Right lobe of liver (tissue), 6 donors: ENCODE data around the gene RERE. TPM values are rescaled to one million over a fixed set of nuclear protein-coding genes. Genes with fewer than 3 reads are reported as not detected.

ENCODE experiments used
- ATAC-seq, 4 donors: fragments of 200-7000 bp; cut with Tn5 transposase; one replicate each; pipeline ENCODE4 v1.9.1; 2020; ENCODE audit warnings: mild to moderate bottlenecking in 4 of 4, moderate library complexity in 4 of 4
- DNase-seq, 3 donors: peaks; one replicate each; pipeline ENCODE4 v3.0.0-alpha.2; 2020
- H3K27ac ChIP-seq, 3 donors: fragments of 200-600 bp; one replicate each; pipeline ENCODE4 v1.8.0; 2022
- H3K27me3 ChIP-seq, 2 donors: fragments of 200-600 bp; one replicate each; pipeline ENCODE4 v1.8.0; 2022
- H3K36me3 ChIP-seq, 4 donors: fragments of 200-600 bp; sonication (generic) in 1 of 4; one replicate each; pipeline versions ENCODE4 v1.5.1 to v1.8.0; 2017 to 2022; ENCODE audit warnings: control low read depth in 1 of 4
- H3K4me1 ChIP-seq, 4 donors: fragments of 200-600 bp; sonication (generic) in 1 of 4; one replicate each; pipeline versions ENCODE4 v1.5.1 to v1.8.0; 2017 to 2022; ENCODE audit warnings: control low read depth in 1 of 4
- H3K4me3 ChIP-seq, 3 donors: fragments of 200-600 bp; one replicate each; pipeline ENCODE4 v1.8.0; 2022
- H3K9me3 ChIP-seq, 4 donors: fragments of 200-600 bp; sonication (generic) in 1 of 4; one replicate each; pipeline versions ENCODE4 v1.5.1 to v1.8.0; 2017 to 2022; ENCODE audit warnings: control low read depth in 1 of 4
- POLR2A ChIP-seq: fragments of 450-650 bp; IDR thresholded peaks from one replicate; pipeline ENCODE4 v1.6.1; 2017; ENCODE audit warnings: antibody characterized with exemption, mild to moderate bottlenecking
- WGBS: methylation state at CpG from one replicate; pipeline ENCODE4 v1.1.6; 2018; ENCODE audit warnings: low coverage, low lambda C conversion rate; ENCODE audit not compliant: insufficient coverage; ENCODE audit errors: missing lambda C conversion rate; 5-methylcytosine and 5-hydroxymethylcytosine counted together
- intact Hi-C, 2 donors: fragments of 100-400 bp; cut with DNase I; formaldehyde crosslinking; loops; one replicate each; pipeline versions ENCODE4 v1.11.2 to v1.14.1; 2022
- total RNA-seq, 6 experiments: library from RNA; depleted of rRNA in 2 of 6; stranded (reverse); fragments of >200 nt in 2 of 6; fragmentation: NEBNext Ultra II Directional in 3 of 6; extraction: Animal tissue kit (Norgen Biotek cat#: 25700) in 3 of 6; gene quantifications; one replicate each; pipeline versions ENCODE4 v1.1.0 to v1.2.4, GENCODE V29; 2016 to 2023
- TF ChIP-seq, protein P1 (sequence below), 4 donors: fragments of 200-600 bp in 3 of 4; fragments of 450-650 bp in 1 of 4; IDR thresholded peaks; one replicate each; pipeline versions ENCODE4 v1.5.1 to v1.8.0; 2016 to 2022; ENCODE audit warnings: antibody characterized with exemption in 4 of 4, mild to moderate bottlenecking in 2 of 4
- donor health status: DM: no; HTN: yes; CAD: no.
- donor health status: DM: no; HTN: no; CAD: no.
- donor health status: DM: no; HTN: no; CAD: no.
- donor health status: DM: no; HTN: yes; CAD: no.
- donor health status: DM: no; HTN: yes; CAD: no.

Gene RERE
- total RNA-seq, 6 experiments from 2014 or later = 17.5 to 38.4 (median 25.0) TPM

DNA sequence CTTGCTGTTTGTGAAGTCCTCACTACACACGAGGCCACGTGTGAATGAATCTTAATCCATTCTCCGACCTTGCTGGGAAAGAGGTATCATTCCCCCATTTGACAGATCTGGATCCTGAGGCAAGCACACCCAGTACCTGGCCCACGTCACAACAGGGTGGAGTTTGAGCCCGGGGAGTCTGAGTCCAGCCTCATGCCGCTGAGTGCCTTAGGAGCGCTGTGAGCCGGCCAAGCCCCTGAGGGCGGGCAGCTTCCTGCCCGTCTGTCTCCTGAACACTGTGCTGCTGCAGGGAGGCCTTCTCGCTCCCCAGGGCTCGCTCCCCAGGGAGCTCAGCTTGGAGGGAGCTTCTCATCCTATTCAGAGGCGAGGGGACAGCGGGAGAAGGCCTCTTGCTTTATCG, 469.8 kb downstream of the RERE start:
- Histone ChIP-seq H3K4me3 (no peak overlapping the region), H3K27ac (no peak overlapping the region), H3K27me3 (no peaks in the 10 kb centered on the region), H3K9me3 (no peaks in the 10 kb centered on the region), H3K4me1 (no peaks in the 10 kb centered on the region), H3K36me3 (no peaks in the 10 kb centered on the region)
- 70% methylated on average over 6 of the region's 15 CpGs for WGBS
- ATAC-seq = no peak
- DNase-seq = no peak
- TF ChIP-seq POLR2A = no peak
- TF ChIP-seq, protein P1, sequence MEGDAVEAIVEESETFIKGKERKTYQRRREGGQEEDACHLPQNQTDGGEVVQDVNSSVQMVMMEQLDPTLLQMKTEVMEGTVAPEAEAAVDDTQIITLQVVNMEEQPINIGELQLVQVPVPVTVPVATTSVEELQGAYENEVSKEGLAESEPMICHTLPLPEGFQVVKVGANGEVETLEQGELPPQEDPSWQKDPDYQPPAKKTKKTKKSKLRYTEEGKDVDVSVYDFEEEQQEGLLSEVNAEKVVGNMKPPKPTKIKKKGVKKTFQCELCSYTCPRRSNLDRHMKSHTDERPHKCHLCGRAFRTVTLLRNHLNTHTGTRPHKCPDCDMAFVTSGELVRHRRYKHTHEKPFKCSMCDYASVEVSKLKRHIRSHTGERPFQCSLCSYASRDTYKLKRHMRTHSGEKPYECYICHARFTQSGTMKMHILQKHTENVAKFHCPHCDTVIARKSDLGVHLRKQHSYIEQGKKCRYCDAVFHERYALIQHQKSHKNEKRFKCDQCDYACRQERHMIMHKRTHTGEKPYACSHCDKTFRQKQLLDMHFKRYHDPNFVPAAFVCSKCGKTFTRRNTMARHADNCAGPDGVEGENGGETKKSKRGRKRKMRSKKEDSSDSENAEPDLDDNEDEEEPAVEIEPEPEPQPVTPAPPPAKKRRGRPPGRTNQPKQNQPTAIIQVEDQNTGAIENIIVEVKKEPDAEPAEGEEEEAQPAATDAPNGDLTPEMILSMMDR (IDR thresholded peaks at IDR 0.05) = no peak
- intact Hi-C loops = loop anchor here (5.0 to 10.0 kb wide), 2 partner anchors 365 to 373 kb away; no protein-coding TSS in a partner anchor

DNA sequence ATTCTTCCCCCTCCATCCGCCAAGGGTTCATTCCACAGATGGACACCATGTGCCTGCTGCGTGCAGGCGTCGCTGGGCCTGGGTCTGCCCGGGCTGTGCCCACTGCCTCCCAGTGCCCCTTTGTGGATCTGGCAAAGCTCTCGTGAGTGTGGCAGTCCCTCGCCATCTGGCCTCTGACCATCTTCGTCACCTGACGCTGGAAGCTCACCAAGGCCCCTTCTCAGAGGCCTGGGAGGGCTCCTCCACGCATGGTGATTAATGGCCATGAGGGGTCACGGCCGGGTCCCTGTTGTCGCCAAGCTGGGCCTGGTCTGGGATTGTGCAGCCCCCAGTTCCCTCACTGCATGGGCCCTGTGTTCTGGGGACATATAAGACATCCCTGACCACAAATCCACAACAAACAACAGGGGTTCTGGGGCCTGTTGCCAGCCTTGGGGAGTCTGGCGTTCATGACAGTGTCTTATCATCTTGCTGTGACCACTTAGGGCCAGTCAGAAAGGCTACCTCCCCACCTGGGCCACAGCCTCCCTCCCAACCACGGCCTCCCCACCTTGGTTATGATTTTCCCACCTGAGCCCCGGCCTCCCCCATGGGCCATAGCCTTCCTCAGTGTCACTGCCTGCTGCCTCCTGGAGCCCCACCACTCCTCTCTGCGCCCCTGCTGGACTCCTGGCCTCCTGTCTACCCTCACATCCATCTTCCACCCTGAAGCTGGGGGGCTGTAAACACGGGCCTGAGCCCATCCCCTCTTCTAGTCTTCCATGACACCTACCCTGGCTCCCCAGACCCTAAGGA, 471.6 kb downstream of the RERE start:
- H3K27ac ChIP-seq = no peak overlapping the region
- no peaks in the 10 kb centered on the region for H3K36me3 ChIP-seq
- ATAC-seq = no peak
- peak in 1 of 3 donors; percentile 35 for DNase-seq
- H3K9me3 ChIP-seq = no peaks in the 10 kb centered on the region
- H3K4me1 ChIP-seq = no peaks in the 10 kb centered on the region
- intact Hi-C loops = loop anchor here (5.0 to 10.0 kb wide), 2 partner anchors 364 to 371 kb away; no protein-coding TSS in a partner anchor
- TF ChIP-seq, protein P1 (IDR thresholded peaks at IDR 0.05) = no peak
- TF ChIP-seq POLR2A = no peak
- H3K4me3 ChIP-seq = no peak overlapping the region
- 83% methylated on average over 3 of the region's 18 CpGs for WGBS
- H3K27me3 ChIP-seq = no peaks in the 10 kb centered on the region

- H3K4me3 ChIP-seq = no peak overlapping the region
Measured at GRCh38 chr1:8344893-8345507, 472.4 kb downstream of the RERE start.

DNA sequence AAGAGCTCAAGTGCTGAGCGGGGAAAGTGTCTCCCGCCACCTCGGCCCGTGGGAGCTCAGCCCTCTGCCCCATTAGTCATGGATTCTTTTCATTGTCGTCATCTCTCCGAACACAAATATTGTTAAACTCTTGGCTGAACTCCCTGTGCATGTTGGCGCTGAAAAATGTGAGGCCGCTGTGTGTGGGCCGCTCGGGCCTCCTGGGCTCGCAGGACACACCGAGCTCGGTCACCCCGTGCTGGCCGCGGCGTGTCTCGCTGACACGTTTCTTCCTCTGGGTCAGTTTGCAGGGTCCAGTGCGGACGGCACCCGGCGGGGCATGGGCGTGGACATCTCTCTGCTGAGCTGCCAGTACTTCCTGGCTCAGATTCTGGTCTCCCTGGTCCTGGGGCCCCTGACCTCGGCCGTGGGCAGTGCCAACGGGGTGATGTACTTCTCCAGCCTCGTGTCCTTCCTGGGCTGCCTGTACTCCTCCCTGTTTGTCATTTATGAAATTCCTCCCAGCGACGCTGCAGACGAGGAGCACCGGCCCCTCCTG, 473.9 kb downstream of the RERE start:
- intact Hi-C loops = loop anchor here in 1 of 2 donors (10.0 kb wide), 1 partner anchor 369 kb away; no protein-coding TSS in a partner anchor
- DNase-seq (peak in 1 of 3 donors; percentile 65), ATAC-seq (peak; percentile 30 to 57 (median 54))
- Histone ChIP-seq H3K36me3 (no peaks in the 10 kb centered on the region), H3K4me1 (no peaks in the 10 kb centered on the region), H3K9me3 (no peaks in the 10 kb centered on the region), H3K27ac (no peak overlapping the region), H3K27me3 (no peaks in the 10 kb centered on the region), H3K4me3 (no peak overlapping the region)
- 78% methylated on average over 4 of the region's 32 CpGs for WGBS
- TF ChIP-seq, protein P1 (IDR thresholded peaks at IDR 0.05) = no peak
- no peak for TF ChIP-seq POLR2A

More at GRCh38 chr1:8344893-8345507, 472.4 kb downstream of the RERE start:
- ATAC-seq (no peak), DNase-seq (no peak)
- Histone ChIP-seq H3K4me1 (no peaks in the 10 kb centered on the region), H3K9me3 (no peaks in the 10 kb centered on the region), H3K36me3 (no peaks in the 10 kb centered on the region), H3K27me3 (no peaks in the 10 kb centered on the region), H3K27ac (no peak overlapping the region)
- 81% methylated on average over 9 of the region's 10 CpGs for WGBS
- TF ChIP-seq POLR2A = no peak
- TF ChIP-seq, protein P1 (IDR thresholded peaks at IDR 0.05) = no peak
- intact Hi-C loops = loop anchor here (5.0 to 10.0 kb wide), 2 partner anchors 363 to 370 kb away; no protein-coding TSS in a partner anchor
